Measurements from ENCODE around the gene ADAM11.
A peak's percentile ranks its signal among the peaks of the same experiment; 100 is the strongest.
"Not testable (repeated sequence)": the region's sequence is repeated elsewhere in the genome, so short reads cannot be mapped to it uniquely, and the experiment has no call there.

ADAM11 gene

GRCh38 chr17:44758414-44759085, at the start of gene ADAM11:
TSS of gene ADAM11 (plus strand) at chr17:44758988. CDS start at chr17:44759200, 212 bp downstream.
- peak within 1 kb of the TSS; percentile 17; the same call in 1 of the 2 replicates for H3K4me3 ChIP-seq (ENCODE audit: low read length)
- no peak for TF ChIP-seq ZNF274 (IDR thresholded peaks at IDR 0.05; ENCODE audit: low read depth, low read length)

GRCh38 chr17:44719444-44719843, 39.3 kb upstream of the ADAM11 start:
- no peak for TF ChIP-seq ZNF274 (IDR thresholded peaks at IDR 0.05; ENCODE audit: low read depth, low read length)

GRCh38 chr17:44722254-44722653, 36.5 kb upstream of the ADAM11 start:
- H3K4me3 ChIP-seq (ENCODE audit: low read length) = no peak overlapping the region
- TF ChIP-seq ZNF274 (IDR thresholded peaks at IDR 0.05; ENCODE audit: low read depth, low read length) = no peak

More at GRCh38 chr17:44719444-44719843, 39.3 kb upstream of the ADAM11 start:
- no peak overlapping the region for H3K4me3 ChIP-seq (ENCODE audit: low read length)

- H3K4me3 ChIP-seq (ENCODE audit: low read length) = not testable (repeated sequence)
Measured at GRCh38 chr17:44726121-44726520, 32.7 kb upstream of the ADAM11 start.

- no peak for TF ChIP-seq ZNF274 (IDR thresholded peaks at IDR 0.05; ENCODE audit: low read depth, low read length)
- no peak overlapping the region for H3K4me3 ChIP-seq (ENCODE audit: low read length)
Measured at GRCh38 chr17:44733753-44734152, 25.0 kb upstream of the ADAM11 start.

GRCh38 chr17:44734272-44734671, 24.5 kb upstream of the ADAM11 start:
- TF ChIP-seq ZNF274 (IDR thresholded peaks at IDR 0.05; ENCODE audit: low read depth, low read length) = no peak

GRCh38 chr17:44736551-44737240, 22.1 kb upstream of the ADAM11 start:
- TF ChIP-seq ZNF274 (IDR thresholded peaks at IDR 0.05; ENCODE audit: low read depth, low read length) = no peak
- no peak overlapping the region for H3K4me3 ChIP-seq (ENCODE audit: low read length)

More at GRCh38 chr17:44734272-44734671, 24.5 kb upstream of the ADAM11 start:
- H3K4me3 ChIP-seq (ENCODE audit: low read length) = no peak overlapping the region

- no peak overlapping the region for H3K4me3 ChIP-seq (ENCODE audit: low read length)
- TF ChIP-seq ZNF274 (IDR thresholded peaks at IDR 0.05; ENCODE audit: low read depth, low read length) = no peak
Measured at GRCh38 chr17:44738214-44738906, 20.4 kb upstream of the ADAM11 start.

GRCh38 chr17:44741316-44741715, 17.5 kb upstream of the ADAM11 start:
- TF ChIP-seq ZNF274 (IDR thresholded peaks at IDR 0.05; ENCODE audit: low read depth, low read length) = no peak
- no peak overlapping the region for H3K4me3 ChIP-seq (ENCODE audit: low read length)

GRCh38 chr17:44745301-44745700, 13.5 kb upstream of the ADAM11 start:
- H3K4me3 ChIP-seq (ENCODE audit: low read length) = no peak overlapping the region
- TF ChIP-seq ZNF274 (IDR thresholded peaks at IDR 0.05; ENCODE audit: low read depth, low read length) = no peak

- H3K4me3 ChIP-seq (ENCODE audit: low read length) = not testable (repeated sequence)
Measured at GRCh38 chr17:44745738-44746137, 13.1 kb upstream of the ADAM11 start.

GRCh38 chr17:44747566-44747965, 11.2 kb upstream of the ADAM11 start:
- no peak overlapping the region for H3K4me3 ChIP-seq (ENCODE audit: low read length)
- no peak for TF ChIP-seq ZNF274 (IDR thresholded peaks at IDR 0.05; ENCODE audit: low read depth, low read length)

GRCh38 chr17:44749076-44749979, 9.5 kb upstream of the ADAM11 start:
- no peak overlapping the region for H3K4me3 ChIP-seq (ENCODE audit: low read length)
- no peak for TF ChIP-seq ZNF274 (IDR thresholded peaks at IDR 0.05; ENCODE audit: low read depth, low read length)

GRCh38 chr17:44749980-44750318, 8.8 kb upstream of the ADAM11 start:
- H3K4me3 ChIP-seq (ENCODE audit: low read length) = no peak overlapping the region
- TF ChIP-seq ZNF274 (IDR thresholded peaks at IDR 0.05; ENCODE audit: low read depth, low read length) = no peak
